HCT116 (cell line): ENCODE results near the gene BEGAIN. TPM values are rescaled to one million over a fixed set of nuclear protein-coding genes. Genes with fewer than 3 reads are reported as not detected.

Experiments
- ATAC-seq: fragments of 200-7000 bp; cut with Tn5 transposase; 2 replicates; pipeline ENCODE4 v1.9.1; 2020; ENCODE audit warnings: mild to moderate bottlenecking, moderate library complexity
- BruUV-seq: library from RNA; stranded (reverse); fragments of 400-500 nt; replicated peaks from 2 replicates; lab custom pipeline; 2021; lab: Mats Ljungman, UMichigan
- CTCF ChIA-PET: fragments of 300-600 bp; sonication (Branson Sonifier 250); formaldehyde crosslinking; loops from one replicate; lab custom pipeline; 2021; ENCODE audit warnings: antibody characterized with exemption; lab: Charles Lee
- POLR2A ChIA-PET: fragments of 300-600, 350-600 bp; sonication (Branson Sonifier 250); formaldehyde crosslinking; loops from one replicate; lab custom pipeline; 2021; ENCODE audit warnings: antibody characterized with exemption; lab: Charles Lee
- RAD21 ChIA-PET, 2 experiments: fragments of 300-600 bp; sonication (Branson Sonifier 250); formaldehyde crosslinking; loops; one replicate each; lab custom pipeline; 2023; ENCODE audit warnings: low total read pairs in 2 of 2; ENCODE audit not compliant: uncharacterized antibody in 2 of 2, unreplicated experiment in 2 of 2, low non-redundant PET in 1 of 2; lab: Charles Lee
- DNase-seq: peaks from one replicate; pipeline ENCODE4 v3.0.0-alpha.2; 2010; ENCODE audit warnings: low read depth, low spot score
- H2AFZ ChIP-seq: fragments of 200-600 bp; shearing (Covaris generic), sonication (generic); 2 replicates; pipeline ENCODE4 v1.6.1; 2017; ENCODE audit warnings: low read depth, mixed run types, mixed read lengths, antibody characterized with exemption, low read length; ENCODE audit not compliant: poor library complexity, severe bottlenecking
- H3K27ac ChIP-seq: 2 replicates; pipeline ENCODE4 v1.5.1; 2012; ENCODE audit warnings: low read depth, low read length
- H3K27me3 ChIP-seq: fragments of 200-600 bp; sonication (generic); 2 replicates; pipeline ENCODE4 v1.6.1; 2016; ENCODE audit warnings: mixed run types, low read length, mixed read lengths; ENCODE audit not compliant: insufficient read depth
- H3K36me3 ChIP-seq, 2 experiments: fragments of 200-500 bp in 1 of 2; fragments of 200-600 bp in 1 of 2; sonication (Bioruptor generic) in 1 of 2; sonication (generic) in 1 of 2; 2 replicates each; pipeline versions ENCODE4 v1.5.1 to v1.6.1; 2014 to 2016; ENCODE audit warnings: low read length in 2 of 2, inconsistent platforms in 1 of 2, mixed read lengths in 1 of 2, mixed run types in 1 of 2; ENCODE audit not compliant: insufficient read depth in 2 of 2, control insufficient read depth in 1 of 2
- H3K4me1 ChIP-seq, 2 experiments: fragments of 200-600 bp in 1 of 2; sonication (generic) in 1 of 2; 2 replicates each; pipeline versions ENCODE4 v1.5.1 to v1.6.1; 2012 to 2017; ENCODE audit warnings: low read length in 2 of 2, inconsistent platforms in 1 of 2, mild to moderate bottlenecking in 1 of 2, mixed read lengths in 1 of 2, mixed run types in 1 of 2, moderate library complexity in 1 of 2; ENCODE audit not compliant: insufficient read depth in 2 of 2, control insufficient read depth in 1 of 2
- H3K4me2 ChIP-seq: fragments of 200-600 bp; sonication (generic); 2 replicates; pipeline ENCODE4 v1.6.1; 2017; ENCODE audit warnings: mixed run types, low read length, mixed read lengths
- H3K4me3 ChIP-seq, 2 experiments: fragments of 200-600 bp in 1 of 2; sonication (generic) in 1 of 2; replicated peaks in 1 of 2; 2 replicates each; pipeline ENCODE4 v1.5.1; 2011 to 2016; ENCODE audit warnings: low read length in 2 of 2, control low read depth in 1 of 2, low read depth in 1 of 2, mild to moderate bottlenecking in 1 of 2, mixed read lengths in 1 of 2, mixed run types in 1 of 2
- H3K79me2 ChIP-seq: fragments of 200-600 bp; sonication (generic); 2 replicates; pipeline ENCODE4 v1.6.1; 2017; ENCODE audit warnings: mild to moderate bottlenecking, mixed run types, low read length, moderate library complexity, mixed read lengths; ENCODE audit not compliant: insufficient read depth
- H3K9ac ChIP-seq: fragments of 200-600 bp; sonication (generic); 2 replicates; pipeline ENCODE4 v1.6.1; 2016; ENCODE audit warnings: low read length, mixed read lengths
- H3K9me2 ChIP-seq: fragments of 200-600 bp; sonication (generic), shearing (Covaris generic); 2 replicates; pipeline ENCODE4 v1.6.1; 2017; ENCODE audit warnings: mixed run types, mild to moderate bottlenecking, moderate library complexity; ENCODE audit not compliant: insufficient read depth
- H3K9me3 ChIP-seq, 2 experiments: fragments of 200-500 bp in 1 of 2; fragments of 200-600 bp in 1 of 2; sonication (Bioruptor generic) in 1 of 2; sonication (generic) in 1 of 2; 2 replicates each; pipeline ENCODE4 v1.6.1; 2014 to 2017; ENCODE audit warnings: low read length in 2 of 2, mixed read lengths in 2 of 2, inconsistent platforms in 1 of 2, low read depth in 1 of 2, mild to moderate bottlenecking in 1 of 2, mixed run types in 1 of 2, moderate library complexity in 1 of 2; ENCODE audit not compliant: control insufficient read depth in 1 of 2, insufficient read depth in 1 of 2
- H4K20me1 ChIP-seq: fragments of 200-600 bp; sonication (generic), shearing (Covaris generic); 2 replicates; pipeline ENCODE4 v1.6.1; 2017; ENCODE audit warnings: mixed run types, mild to moderate bottlenecking, moderate library complexity; ENCODE audit not compliant: insufficient read depth
- CEBPB ChIP-seq: IDR thresholded peaks from 2 replicates; pipeline ENCODE4 v1.6.1; 2012; ENCODE audit warnings: low read depth
- EGR1 ChIP-seq: IDR thresholded peaks from 2 replicates; pipeline ENCODE4 v1.6.1; 2012; ENCODE audit warnings: low read depth
- ELF1 ChIP-seq: IDR thresholded peaks from 2 replicates; pipeline ENCODE4 v1.6.1; 2012; ENCODE audit warnings: low read depth, borderline replicate concordance
- EZH2 ChIP-seq: fragments of 200-600 bp; sonication (generic); IDR thresholded peaks from 2 replicates; pipeline ENCODE4 v1.6.1; 2017; ENCODE audit warnings: antibody characterized with exemption, mixed run types
- FOSL1 ChIP-seq: IDR thresholded peaks from 2 replicates; pipeline ENCODE4 v1.6.1; 2012; ENCODE audit warnings: low read depth
- JUND ChIP-seq: IDR thresholded peaks from 2 replicates; pipeline ENCODE4 v1.6.1; 2012
- POLR2AphosphoS5 ChIP-seq: IDR thresholded peaks from 2 replicates; pipeline ENCODE4 v1.6.1; 2011; ENCODE audit warnings: mild to moderate bottlenecking, low read depth, low read length, moderate library complexity
- SRF ChIP-seq: IDR thresholded peaks from 2 replicates; pipeline ENCODE4 v1.6.1; 2012; ENCODE audit warnings: low read depth
- YY1 ChIP-seq: IDR thresholded peaks from 2 replicates; pipeline ENCODE4 v1.6.1; 2011; ENCODE audit warnings: low read length, low read depth, moderate library complexity, mild to moderate bottlenecking; ENCODE audit not compliant: insufficient replicate concordance; ENCODE audit errors: extremely low read depth
- ZFX ChIP-seq: fragments of 450-650 bp; IDR thresholded peaks from 2 replicates; pipeline ENCODE4 v1.6.1; 2017
- intact Hi-C: fragments of 100-400 bp; cut with micrococcal nuclease; formaldehyde crosslinking; loops from 2 replicates; pipeline ENCODE4 v1.10.0; 2022
- total RNA-seq: library from RNA; stranded (reverse); gene quantifications from one replicate; pipeline ENCODE4 v1.2.1, GENCODE V29; 2021; ENCODE audit not compliant: unreplicated experiment
- TF ChIP-seq, protein P1 (sequence below): IDR thresholded peaks from 2 replicates; pipeline ENCODE4 v1.6.1; 2012
- TF ChIP-seq, protein P2 (sequence below), 3 experiments: fragments of 200-600 bp in 1 of 3; sonication (generic) in 1 of 3; IDR thresholded peaks in 2 of 3; conservative IDR thresholded peaks in 1 of 3; 2 replicates each; pipeline ENCODE4 v1.5.1; 2012 to 2017; ENCODE audit warnings: low read depth in 2 of 3, low read length in 2 of 3, antibody characterized with exemption in 1 of 3, borderline replicate concordance in 1 of 3, control low read depth in 1 of 3, mild to moderate bottlenecking in 1 of 3, mixed read lengths in 1 of 3, mixed run types in 1 of 3, moderate library complexity in 1 of 3; ENCODE audit not compliant: insufficient read depth in 1 of 3
- TF ChIP-seq, protein P3 (sequence below): IDR thresholded peaks from 2 replicates; pipeline ENCODE4 v1.6.1; 2012; ENCODE audit warnings: low read depth
- TF ChIP-seq, protein P4 (sequence below): IDR thresholded peaks from 2 replicates; pipeline ENCODE4 v1.6.1; 2012

BEGAIN gene
- total RNA-seq, 1 experiment from 2014 or later = 8.5 TPM

DNA sequence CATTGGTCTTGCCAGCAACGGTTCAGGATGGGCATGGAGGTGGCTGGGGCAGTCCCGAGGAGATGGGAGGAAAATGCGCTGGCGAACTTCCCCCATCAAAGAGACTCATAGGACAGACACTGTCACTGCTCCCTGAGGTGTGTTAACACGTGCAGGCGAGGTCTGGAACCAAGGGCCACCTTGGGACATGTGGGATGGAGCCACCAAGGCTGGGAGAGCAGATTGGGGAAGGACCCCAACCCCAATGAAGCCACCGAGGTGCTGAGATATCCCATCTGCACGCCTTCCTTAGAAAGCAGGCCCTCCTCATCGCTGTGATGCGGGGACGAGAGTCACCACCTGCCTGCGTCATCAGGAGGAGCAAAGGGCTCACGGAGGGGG is 16.9 kb upstream of the BEGAIN start:
- H3K27ac ChIP-seq = no peak overlapping the region
- ATAC-seq (no peak), DNase-seq (no peak)
- intact Hi-C loops = no loop called here
- TF ChIP-seq, protein P1, sequence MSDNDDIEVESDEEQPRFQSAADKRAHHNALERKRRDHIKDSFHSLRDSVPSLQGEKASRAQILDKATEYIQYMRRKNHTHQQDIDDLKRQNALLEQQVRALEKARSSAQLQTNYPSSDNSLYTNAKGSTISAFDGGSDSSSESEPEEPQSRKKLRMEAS = no peak
- no peak for TF ChIP-seq FOSL1
- no peak overlapping the region for H3K4me2 ChIP-seq
- H2AFZ ChIP-seq = no peak overlapping the region
- H3K4me1 ChIP-seq = no peaks in the 10 kb centered on the region
- H3K9me2 ChIP-seq = no peaks in the 10 kb centered on the region
- 0 out of 2 replicates have a peak, but pooled peaks cover 6% of the 10 kb centered on the region for H3K27me3 ChIP-seq
- CTCF ChIA-PET = no interaction called here
- POLR2A ChIA-PET = no interaction called here
- no TSS peak for BruUV-seq
- no peaks in the 10 kb centered on the region for H4K20me1 ChIP-seq
- no peak overlapping the region for H3K9ac ChIP-seq
- no peaks in the 10 kb centered on the region for H3K36me3 ChIP-seq
- no peaks in the 10 kb centered on the region for H3K9me3 ChIP-seq
- RAD21 ChIA-PET = no interaction called here
- no peak overlapping the region for H3K4me3 ChIP-seq
- no peaks in the 10 kb centered on the region for H3K79me2 ChIP-seq

DNA sequence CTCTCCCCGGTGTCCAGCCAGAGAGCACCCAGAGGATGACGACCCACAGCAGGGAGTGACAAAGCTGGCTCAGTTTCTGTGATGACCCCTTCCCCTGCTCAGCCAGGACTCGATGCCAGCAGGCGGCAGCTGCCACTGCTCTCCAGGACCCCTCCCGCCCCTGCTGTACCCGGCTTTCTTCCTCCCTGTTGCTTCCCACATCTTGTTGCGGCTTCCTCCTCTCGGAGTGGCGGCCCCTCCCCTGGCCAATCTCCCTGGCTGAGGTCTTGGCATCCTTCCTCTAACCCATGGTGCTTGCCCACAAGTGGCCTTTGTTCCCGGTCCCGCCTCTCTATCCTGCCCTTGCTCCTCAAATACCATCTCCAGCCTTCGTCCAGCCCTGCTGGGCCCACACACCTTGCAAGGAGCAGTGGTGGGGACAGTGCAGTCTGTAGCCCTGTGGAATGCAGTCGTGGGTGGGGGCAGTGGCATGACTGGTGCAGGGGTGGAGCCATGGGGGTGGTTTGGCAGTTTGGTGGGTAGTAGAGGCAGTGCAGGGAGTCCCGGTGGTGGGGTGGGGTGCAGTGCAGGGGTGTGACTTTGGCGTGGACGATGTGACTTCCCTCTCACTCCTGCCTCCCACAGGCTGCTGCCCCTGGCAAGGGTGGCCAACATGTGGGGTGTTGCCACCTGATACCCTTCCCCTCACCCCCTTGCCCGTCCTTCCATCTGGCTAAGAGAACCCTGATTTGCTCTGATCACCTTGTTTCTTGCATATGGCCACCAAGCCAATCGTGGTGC is 16.3 kb upstream of the BEGAIN start:
- no peak overlapping the region for H3K4me3 ChIP-seq
- no peak overlapping the region for H3K27ac ChIP-seq
- intact Hi-C loops = no loop called here
- DNase-seq (no peak), ATAC-seq (no peak)
- ChIA-PET RAD21 (no interaction called here), POLR2A (no interaction called here), CTCF (no interaction called here)
- H3K79me2 ChIP-seq = no peaks in the 10 kb centered on the region
- no peak overlapping the region for H2AFZ ChIP-seq
- no TSS peak for BruUV-seq
- no peaks in the 10 kb centered on the region for H3K9me2 ChIP-seq
- H3K4me2 ChIP-seq = no peak overlapping the region
- H3K36me3 ChIP-seq = no peaks in the 10 kb centered on the region
- no peak overlapping the region for H3K9ac ChIP-seq
- no peaks in the 10 kb centered on the region for H3K9me3 ChIP-seq
- no peaks in the 10 kb centered on the region for H4K20me1 ChIP-seq
- 0 out of 2 replicates have a peak, but pooled peaks cover 6% of the 10 kb centered on the region for H3K27me3 ChIP-seq
- no peaks in the 10 kb centered on the region for H3K4me1 ChIP-seq
- TF ChIP-seq, protein P2, sequence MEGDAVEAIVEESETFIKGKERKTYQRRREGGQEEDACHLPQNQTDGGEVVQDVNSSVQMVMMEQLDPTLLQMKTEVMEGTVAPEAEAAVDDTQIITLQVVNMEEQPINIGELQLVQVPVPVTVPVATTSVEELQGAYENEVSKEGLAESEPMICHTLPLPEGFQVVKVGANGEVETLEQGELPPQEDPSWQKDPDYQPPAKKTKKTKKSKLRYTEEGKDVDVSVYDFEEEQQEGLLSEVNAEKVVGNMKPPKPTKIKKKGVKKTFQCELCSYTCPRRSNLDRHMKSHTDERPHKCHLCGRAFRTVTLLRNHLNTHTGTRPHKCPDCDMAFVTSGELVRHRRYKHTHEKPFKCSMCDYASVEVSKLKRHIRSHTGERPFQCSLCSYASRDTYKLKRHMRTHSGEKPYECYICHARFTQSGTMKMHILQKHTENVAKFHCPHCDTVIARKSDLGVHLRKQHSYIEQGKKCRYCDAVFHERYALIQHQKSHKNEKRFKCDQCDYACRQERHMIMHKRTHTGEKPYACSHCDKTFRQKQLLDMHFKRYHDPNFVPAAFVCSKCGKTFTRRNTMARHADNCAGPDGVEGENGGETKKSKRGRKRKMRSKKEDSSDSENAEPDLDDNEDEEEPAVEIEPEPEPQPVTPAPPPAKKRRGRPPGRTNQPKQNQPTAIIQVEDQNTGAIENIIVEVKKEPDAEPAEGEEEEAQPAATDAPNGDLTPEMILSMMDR (IDR thresholded peaks at IDR 0.05 in 2 of 3, conservative IDR thresholded peaks at IDR 0.05 in 1 of 3; ENCODE audit: borderline replicate concordance in 1 of 3, insufficient read depth in 1 of 3, low read depth in 2 of 3, low read length in 2 of 3) = no peak
- TF ChIP-seq POLR2AphosphoS5 = no peak
- TF ChIP-seq SRF = no peak
- no peak for TF ChIP-seq CEBPB
- TF ChIP-seq JUND = no peak
- no peak for TF ChIP-seq EZH2
- no peak for TF ChIP-seq EGR1
- TF ChIP-seq, protein P1 = no peak
- no peak for TF ChIP-seq YY1
- no peak for TF ChIP-seq ZFX
- TF ChIP-seq, protein P3, sequence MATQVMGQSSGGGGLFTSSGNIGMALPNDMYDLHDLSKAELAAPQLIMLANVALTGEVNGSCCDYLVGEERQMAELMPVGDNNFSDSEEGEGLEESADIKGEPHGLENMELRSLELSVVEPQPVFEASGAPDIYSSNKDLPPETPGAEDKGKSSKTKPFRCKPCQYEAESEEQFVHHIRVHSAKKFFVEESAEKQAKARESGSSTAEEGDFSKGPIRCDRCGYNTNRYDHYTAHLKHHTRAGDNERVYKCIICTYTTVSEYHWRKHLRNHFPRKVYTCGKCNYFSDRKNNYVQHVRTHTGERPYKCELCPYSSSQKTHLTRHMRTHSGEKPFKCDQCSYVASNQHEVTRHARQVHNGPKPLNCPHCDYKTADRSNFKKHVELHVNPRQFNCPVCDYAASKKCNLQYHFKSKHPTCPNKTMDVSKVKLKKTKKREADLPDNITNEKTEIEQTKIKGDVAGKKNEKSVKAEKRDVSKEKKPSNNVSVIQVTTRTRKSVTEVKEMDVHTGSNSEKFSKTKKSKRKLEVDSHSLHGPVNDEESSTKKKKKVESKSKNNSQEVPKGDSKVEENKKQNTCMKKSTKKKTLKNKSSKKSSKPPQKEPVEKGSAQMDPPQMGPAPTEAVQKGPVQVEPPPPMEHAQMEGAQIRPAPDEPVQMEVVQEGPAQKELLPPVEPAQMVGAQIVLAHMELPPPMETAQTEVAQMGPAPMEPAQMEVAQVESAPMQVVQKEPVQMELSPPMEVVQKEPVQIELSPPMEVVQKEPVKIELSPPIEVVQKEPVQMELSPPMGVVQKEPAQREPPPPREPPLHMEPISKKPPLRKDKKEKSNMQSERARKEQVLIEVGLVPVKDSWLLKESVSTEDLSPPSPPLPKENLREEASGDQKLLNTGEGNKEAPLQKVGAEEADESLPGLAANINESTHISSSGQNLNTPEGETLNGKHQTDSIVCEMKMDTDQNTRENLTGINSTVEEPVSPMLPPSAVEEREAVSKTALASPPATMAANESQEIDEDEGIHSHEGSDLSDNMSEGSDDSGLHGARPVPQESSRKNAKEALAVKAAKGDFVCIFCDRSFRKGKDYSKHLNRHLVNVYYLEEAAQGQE = no peak
- TF ChIP-seq ELF1 = no peak
- TF ChIP-seq, protein P4, sequence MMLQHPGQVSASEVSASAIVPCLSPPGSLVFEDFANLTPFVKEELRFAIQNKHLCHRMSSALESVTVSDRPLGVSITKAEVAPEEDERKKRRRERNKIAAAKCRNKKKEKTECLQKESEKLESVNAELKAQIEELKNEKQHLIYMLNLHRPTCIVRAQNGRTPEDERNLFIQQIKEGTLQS = no peak
- TF ChIP-seq FOSL1 = no peak
